Endothelial cell of umbilical vein (primary cell): Measurements from ENCODE around the gene PITPNM2. TPM values are rescaled to one million over a fixed set of nuclear protein-coding genes. Genes with fewer than 3 reads are reported as not detected.

Source experiments
- BruUV-seq: library from RNA; stranded (reverse); fragments of 400-500 nt; replicated peaks from 2 replicates; lab custom pipeline; 2021; lab: Mats Ljungman, UMichigan
- CTCF ChIA-PET: fragments of 300-600, 350-600 bp; sonication (Branson Sonifier 250); formaldehyde crosslinking; loops from one replicate; lab custom pipeline; 2021; ENCODE audit warnings: antibody characterized with exemption, inconsistent platforms; lab: Charles Lee
- POLR2A ChIA-PET: fragments of 300-600, 350-600 bp; sonication (Branson Sonifier 250); formaldehyde crosslinking; loops from one replicate; lab custom pipeline; 2021; ENCODE audit warnings: antibody characterized with exemption, inconsistent platforms; lab: Charles Lee
- DNase-seq: peaks from one replicate; pipeline ENCODE4 v3.0.0-alpha.2; 2011; ENCODE audit warnings: low read depth, low spot score
- FAIRE-seq: peaks from 2 replicates; lab custom pipeline; 2011; peaks lifted over from hg19 to GRCh38; lab: Jason Lieb, UNC
- H2AFZ ChIP-seq: 2 replicates; pipeline ENCODE4 v1.6.0; 2012; ENCODE audit warnings: low read depth, low read length, control low read depth, inconsistent platforms
- H3K27ac ChIP-seq: 2 replicates; pipeline ENCODE4 v1.5.1; 2011; ENCODE audit warnings: low read depth, mild to moderate bottlenecking, control low read depth, low read length, moderate library complexity; ENCODE audit not compliant: insufficient read depth
- H3K27me3 ChIP-seq, 2 experiments: 2 replicates each; pipeline versions ENCODE4 v1.6.0 to v1.6.1; 2011; ENCODE audit warnings: low read length in 2 of 2, mixed read lengths in 1 of 2; ENCODE audit not compliant: control insufficient read depth in 2 of 2, insufficient read depth in 2 of 2
- H3K36me3 ChIP-seq, 2 experiments: 2 replicates in 1 of 2; 3 replicates in 1 of 2; pipeline ENCODE4 v1.5.1; 2011; ENCODE audit warnings: low read length in 2 of 2, mild to moderate bottlenecking in 1 of 2, moderate library complexity in 1 of 2; ENCODE audit not compliant: control insufficient read depth in 2 of 2, insufficient read depth in 2 of 2; ENCODE audit errors: extremely low read depth in 1 of 2
- H3K4me1 ChIP-seq: 3 replicates; pipeline ENCODE4 v1.5.1; 2011; ENCODE audit warnings: mild to moderate bottlenecking, low read length; ENCODE audit not compliant: control insufficient read depth, insufficient read depth; ENCODE audit errors: extremely low read depth
- H3K4me2 ChIP-seq: 2 replicates; pipeline ENCODE4 v1.6.1; 2011; ENCODE audit warnings: low read length, control low read depth, mixed read lengths; ENCODE audit not compliant: insufficient read depth
- H3K4me3 ChIP-seq, 3 experiments: fragments of 200-600 bp in 1 of 3; sonication (generic), shearing (Covaris generic) in 1 of 3; replicated peaks in 1 of 3; 2 replicates each; pipeline ENCODE4 v1.5.1; 2011 to 2016; ENCODE audit warnings: control low read depth in 3 of 3, low read length in 3 of 3, mild to moderate bottlenecking in 2 of 3, inconsistent platforms in 1 of 3, low read depth in 1 of 3, moderate library complexity in 1 of 3; ENCODE audit not compliant: insufficient read depth in 1 of 3
- H3K79me2 ChIP-seq: 2 replicates; pipeline ENCODE4 v1.6.0; 2012; ENCODE audit warnings: low read length, inconsistent platforms; ENCODE audit not compliant: control insufficient read depth, insufficient read depth
- H3K9ac ChIP-seq: replicated peaks from 2 replicates; pipeline ENCODE3; 2011; ENCODE audit warnings: low read length, control low read depth; ENCODE audit not compliant: insufficient read depth; ENCODE audit errors: extremely low read depth
- H3K9me1 ChIP-seq: replicated peaks from 3 replicates; pipeline ENCODE4 v1.6.0; 2011; ENCODE audit warnings: mild to moderate bottlenecking, low read length; ENCODE audit not compliant: control insufficient read depth, insufficient read depth; ENCODE audit errors: extremely low read depth
- H3K9me3 ChIP-seq: replicated peaks from 2 replicates; pipeline ENCODE4 v1.5.1; 2012; ENCODE audit warnings: low read length, inconsistent platforms; ENCODE audit not compliant: control insufficient read depth, insufficient read depth
- H4K20me1 ChIP-seq: replicated peaks from 2 replicates; pipeline ENCODE3; 2011; ENCODE audit warnings: mild to moderate bottlenecking, low read length; ENCODE audit not compliant: control insufficient read depth, insufficient read depth; ENCODE audit errors: extremely low read depth
- CTCF ChIP-seq, 2 donors: IDR thresholded peaks; 1 replicate in 1 of 2; 2 replicates in 1 of 2; pipeline ENCODE4 v1.5.1; 2011; ENCODE audit warnings: low read length in 2 of 2, mild to moderate bottlenecking in 2 of 2, moderate library complexity in 2 of 2, control low read depth in 1 of 2, inconsistent platforms in 1 of 2, low read depth in 1 of 2; ENCODE audit not compliant: insufficient read depth in 1 of 2; ENCODE audit errors: extremely low read depth in 1 of 2
- EZH2 ChIP-seq: IDR thresholded peaks from 2 replicates; pipeline ENCODE4 v1.6.1; 2012; ENCODE audit warnings: borderline replicate concordance, low read depth, mild to moderate bottlenecking, moderate library complexity, low read length, inconsistent platforms; ENCODE audit not compliant: severe bottlenecking
- FOS ChIP-seq: IDR thresholded peaks from 2 replicates; pipeline ENCODE4 v1.6.1; 2011; ENCODE audit warnings: mild to moderate bottlenecking, low read length, moderate library complexity, borderline replicate concordance; ENCODE audit not compliant: insufficient read depth
- GATA2 ChIP-seq: IDR thresholded peaks from 2 replicates; pipeline ENCODE4 v1.7.0; 2011; ENCODE audit warnings: low read depth, mild to moderate bottlenecking, moderate library complexity, mixed read lengths, low read length; ENCODE audit not compliant: insufficient read length, insufficient read depth
- JUN ChIP-seq: IDR thresholded peaks from 2 replicates; pipeline ENCODE4 v1.6.1; 2011; ENCODE audit warnings: borderline replicate concordance, low read depth; ENCODE audit not compliant: insufficient read length, insufficient read depth
- MYC ChIP-seq: IDR thresholded peaks from one replicate; pipeline ENCODE4 v1.6.1; 2011; ENCODE audit warnings: mild to moderate bottlenecking, low read depth, low read length
- POLR2A ChIP-seq: IDR thresholded peaks from 2 replicates; pipeline ENCODE4 v1.6.1; 2012; ENCODE audit warnings: low read depth, mild to moderate bottlenecking, control low read depth, low read length
- POLR2AphosphoS5 ChIP-seq: IDR thresholded peaks from 2 replicates; pipeline ENCODE4 v1.6.1; 2012; ENCODE audit warnings: low read depth, mild to moderate bottlenecking, control low read depth, low read length, moderate library complexity; ENCODE audit not compliant: insufficient read depth
- dilution Hi-C: fragments of 300-500 bp; cut with MboI; formaldehyde crosslinking; loops from one replicate; pipeline ENCODE4 v1.15.0; 2019; ENCODE audit warnings: low sequenced_read_pairs; ENCODE audit not compliant: extremely low pct_ligation_motif_present
- intact Hi-C: fragments of 100-400 bp; cut with micrococcal nuclease; formaldehyde crosslinking; loops from one replicate; pipeline ENCODE4 v1.10.0; 2022
- polyA plus RNA-seq, 4 experiments: library from polyadenylated mRNA; depleted of rRNA in 3 of 4; stranded (reverse) in 3 of 4; unstranded in 1 of 4; fragments of >200 nt; gene quantifications; 2 replicates each; pipeline versions ENCODE4 v1.2.1 to v1.2.3, GENCODE V29; 2011 to 2012; ENCODE audit warnings: missing spikeins in 1 of 4
- total RNA-seq: library from RNA; stranded (reverse); gene quantifications from 2 replicates; pipeline ENCODE4 v1.2.3, GENCODE V29; 2021
- TF ChIP-seq, protein P1 (sequence below): IDR thresholded peaks from 2 replicates; pipeline ENCODE4 v1.6.1; 2011; ENCODE audit not compliant: insufficient read depth, insufficient read length

The PITPNM2 gene
- total and polyA plus RNA-seq, 2 donors (not counting 3 experiments of a cell fraction or from before 2014, with no cell fraction given) = 4.2 to 15.9 TPM

DNA sequence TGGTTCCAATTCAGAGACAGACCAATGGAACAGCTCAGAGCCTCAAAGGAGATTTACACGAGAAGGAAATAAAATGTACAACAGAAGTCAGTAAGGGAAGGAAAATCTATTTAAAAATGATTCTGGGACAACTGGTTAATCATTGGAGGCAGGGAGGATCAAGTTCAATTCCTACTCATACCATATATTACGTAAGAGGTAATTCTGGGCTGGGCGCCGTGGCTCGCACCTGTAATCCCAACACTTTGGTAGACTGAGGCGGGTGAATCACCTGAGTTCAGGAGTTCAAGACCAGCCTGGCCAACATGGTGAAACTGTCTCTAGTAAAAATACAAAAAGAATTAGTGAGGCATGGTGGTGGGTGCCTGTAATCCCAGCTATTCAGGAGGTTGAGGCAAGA, 36.7 kb upstream of the PITPNM2 start:
- no peak overlapping the region for H3K9ac ChIP-seq
- no peak overlapping the region for H3K4me3 ChIP-seq
- BruUV-seq = no TSS peak
- H3K27ac ChIP-seq = no peak overlapping the region
- no peaks in the 10 kb centered on the region for H3K9me3 ChIP-seq
- no peaks in the 10 kb centered on the region for H3K4me1 ChIP-seq
- DNase-seq (no peak), FAIRE-seq (no peak)
- dilution Hi-C loops = no loop called here
- peaks cover 0 to 3% of the 10 kb centered on the region in 2 experiments for H3K36me3 ChIP-seq
- CTCF ChIA-PET = interaction anchor here (1.2 kb wide), 1 partner anchor 147 kb away, joined by 3 read pairs; no protein-coding TSS in a partner anchor
- H4K20me1 ChIP-seq = no peaks in the 10 kb centered on the region
- no peaks in the 10 kb centered on the region for H3K9me1 ChIP-seq
- H3K27me3 ChIP-seq = no peaks in the 10 kb centered on the region
- POLR2A ChIA-PET = no interaction called here
- H3K4me2 ChIP-seq = no peak overlapping the region
- no peaks in the 10 kb centered on the region for H3K79me2 ChIP-seq
- intact Hi-C loops = no loop called here
- TF ChIP-seq MYC (no peak), POLR2A (no peak)
- H2AFZ ChIP-seq = no peak overlapping the region

- DNase-seq (no peak), FAIRE-seq (no peak)
- no TSS peak for BruUV-seq
- ChIA-PET POLR2A (interaction anchor here (0.6 kb wide), 1 partner anchor 13 kb away, joined by 3 read pairs; no protein-coding TSS in a partner anchor), CTCF (interaction anchor here (0.9 kb wide), 1 partner anchor 15 kb away, joined by 3 read pairs; no protein-coding TSS in a partner anchor)
- peaks cover 0 to 2% of the 10 kb centered on the region in 2 experiments for H3K36me3 ChIP-seq
- no peaks in the 10 kb centered on the region for H3K4me1 ChIP-seq
- H4K20me1 ChIP-seq = no peaks in the 10 kb centered on the region
- no peak overlapping the region for H3K4me2 ChIP-seq
- no peak overlapping the region for H3K4me3 ChIP-seq
- H2AFZ ChIP-seq = no peak overlapping the region
- no peaks in the 10 kb centered on the region for H3K27me3 ChIP-seq
- intact Hi-C loops (no loop called here), dilution Hi-C loops (no loop called here)
- H3K9ac ChIP-seq = no peak overlapping the region
- TF ChIP-seq JUN = no peak
- no peak for TF ChIP-seq POLR2AphosphoS5
- TF ChIP-seq MYC = no peak
- no peak for TF ChIP-seq GATA2
- TF ChIP-seq EZH2 = no peak
- TF ChIP-seq CTCF (IDR thresholded peaks at IDR 0.05; ENCODE audit: extremely low read depth in 1 of 2, insufficient read depth in 1 of 2, low read depth in 1 of 2, low read length in 2 of 2) = no peak
- TF ChIP-seq FOS = no peak
- TF ChIP-seq POLR2A = no peak
- TF ChIP-seq, protein P1, sequence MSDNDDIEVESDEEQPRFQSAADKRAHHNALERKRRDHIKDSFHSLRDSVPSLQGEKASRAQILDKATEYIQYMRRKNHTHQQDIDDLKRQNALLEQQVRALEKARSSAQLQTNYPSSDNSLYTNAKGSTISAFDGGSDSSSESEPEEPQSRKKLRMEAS = no peak
- no peak overlapping the region for H3K27ac ChIP-seq
- H3K79me2 ChIP-seq = no peaks in the 10 kb centered on the region
- H3K9me3 ChIP-seq = no peaks in the 10 kb centered on the region
- no peaks in the 10 kb centered on the region for H3K9me1 ChIP-seq
These were observed 29.3 kb upstream of the PITPNM2 start for GRCh38 chr12:123180171-123180570.
